Neural crest cell (in vitro differentiated cells): ENCODE measurements around the gene COL21A1. TPM values are rescaled to one million over a fixed set of nuclear protein-coding genes. Genes with fewer than 3 reads are reported as not detected.

Experiments used
- DNase-seq: peaks from one replicate; pipeline ENCODE4 v3.0.0; 2021; ENCODE audit warnings: low read depth, mixed read lengths, low spot score
- H3K27ac Mint-ChIP-seq: one replicate; pipeline ENCODE4 v1.8.0; 2021; ENCODE audit warnings: mild to moderate bottlenecking, mixed read lengths; ENCODE audit not compliant: unreplicated experiment
- H3K27me3 Mint-ChIP-seq: 2 replicates; pipeline ENCODE4 v1.8.0; 2021; ENCODE audit warnings: low read depth, mild to moderate bottlenecking, mixed read lengths
- H3K36me3 Mint-ChIP-seq: 2 replicates; pipeline ENCODE4 v1.8.0; 2021; ENCODE audit warnings: low read depth, mild to moderate bottlenecking, mixed read lengths
- H3K4me1 Mint-ChIP-seq: 2 replicates; pipeline ENCODE4 v1.8.0; 2021; ENCODE audit warnings: mixed read lengths
- H3K4me3 Mint-ChIP-seq: one replicate; pipeline ENCODE4 v1.8.0; 2021; ENCODE audit warnings: mild to moderate bottlenecking, mixed read lengths
- H3K9me3 Mint-ChIP-seq: 2 replicates; pipeline ENCODE4 v1.8.0; 2021; ENCODE audit warnings: mixed read lengths
- CTCF ChIP-seq: fragments of 200-600 bp; sonication (generic); conservative IDR thresholded peaks from 2 replicates; pipeline ENCODE4 v1.5.0; 2021; ENCODE audit warnings: antibody characterized with exemption, mild to moderate bottlenecking
- total RNA-seq: library from RNA; stranded (reverse); gene quantifications from 2 replicates; pipeline ENCODE4 v1.2.1, GENCODE V29; 2021

COL21A1 gene
- total RNA-seq, 1 donor from 2014 or later, result not detected

- Mint-ChIP-seq H3K4me1 (peaks cover 5% of the 10 kb centered on the region), H3K27ac (no peak overlapping the region), H3K27me3 (no peaks in the 10 kb centered on the region), H3K9me3 (peaks cover 7% of the 10 kb centered on the region), H3K4me3 (no peak overlapping the region), H3K36me3 (peaks cover 4% of the 10 kb centered on the region)
- no peak for DNase-seq
- TF ChIP-seq CTCF, result no peak
These were observed 173.6 kb downstream of the COL21A1 start for GRCh38 chr6:56073761-56074160.

- no peak for TF ChIP-seq CTCF
- DNase-seq, result no peak
- Mint-ChIP-seq H3K27ac (no peak overlapping the region), H3K36me3 (peaks cover 4% of the 10 kb centered on the region), H3K4me1 (peaks cover 5% of the 10 kb centered on the region), H3K9me3 (peaks cover 7% of the 10 kb centered on the region), H3K4me3 (no peak overlapping the region), H3K27me3 (no peaks in the 10 kb centered on the region)
These were observed 174.1 kb downstream of the COL21A1 start for GRCh38 chr6:56073315-56073714.

- DNase-seq, result no peak
- no peak overlapping the region for H3K4me3 Mint-ChIP-seq
These were observed 174.5 kb downstream of the COL21A1 start for GRCh38 chr6:56072856-56073255.

GRCh38 chr6:56065408-56065807, 182.0 kb downstream of the COL21A1 start:
- H3K9me3 Mint-ChIP-seq, result no peaks in the 10 kb centered on the region
- no peaks in the 10 kb centered on the region for H3K4me1 Mint-ChIP-seq
- no peak overlapping the region for H3K27ac Mint-ChIP-seq
- H3K4me3 Mint-ChIP-seq, result no peak overlapping the region
- DNase-seq, result no peak
- no peaks in the 10 kb centered on the region for H3K36me3 Mint-ChIP-seq
- no peaks in the 10 kb centered on the region for H3K27me3 Mint-ChIP-seq
- no peak for TF ChIP-seq CTCF

More at GRCh38 chr6:56072856-56073255, 174.5 kb downstream of the COL21A1 start:
- Mint-ChIP-seq H3K27ac (no peak overlapping the region), H3K36me3 (peaks cover 4% of the 10 kb centered on the region), H3K27me3 (no peaks in the 10 kb centered on the region), H3K4me1 (peaks cover 5% of the 10 kb centered on the region), H3K9me3 (peaks cover 5% of the 10 kb centered on the region)
- TF ChIP-seq CTCF, result no peak

GRCh38 chr6:56062836-56063235, 184.5 kb downstream of the COL21A1 start:
- DNase-seq, result no peak
- no peak for TF ChIP-seq CTCF

GRCh38 chr6:56058636-56059035, 188.7 kb downstream of the COL21A1 start:
- H3K9me3 Mint-ChIP-seq, result no peaks in the 10 kb centered on the region
- H3K36me3 Mint-ChIP-seq, result no peaks in the 10 kb centered on the region
- H3K4me3 Mint-ChIP-seq, result no peak overlapping the region
- no peak for TF ChIP-seq CTCF
- H3K27me3 Mint-ChIP-seq, result no peaks in the 10 kb centered on the region
- no peaks in the 10 kb centered on the region for H3K4me1 Mint-ChIP-seq
- H3K27ac Mint-ChIP-seq, result no peak overlapping the region
- DNase-seq, result no peak

More at GRCh38 chr6:56062836-56063235, 184.5 kb downstream of the COL21A1 start:
- H3K36me3 Mint-ChIP-seq, result no peaks in the 10 kb centered on the region
- H3K4me3 Mint-ChIP-seq, result no peak overlapping the region
- no peak overlapping the region for H3K27ac Mint-ChIP-seq
- no peaks in the 10 kb centered on the region for H3K4me1 Mint-ChIP-seq
- H3K9me3 Mint-ChIP-seq, result no peaks in the 10 kb centered on the region
- no peaks in the 10 kb centered on the region for H3K27me3 Mint-ChIP-seq
